ENCODE data around the gene PPIL1. TPM values are rescaled to one million over a fixed set of nuclear protein-coding genes. Genes with fewer than 3 reads are reported as not detected.
A peak's percentile ranks its signal among the peaks of the same experiment; 100 is the strongest.

The PPIL1 gene
- total and polyA plus RNA-seq, 10 of the 15 experiments (the other 5 are each of a cell fraction or from before 2014, with no cell fraction given) = 39.5 to 95.8 (median 70.5) TPM

GRCh38 chr6:36885461-36886401 is 11.1 kb upstream of the PPIL1 start, which contains the start of gene C6orf89 (continued):
- TF ChIP-seq, protein P1, sequence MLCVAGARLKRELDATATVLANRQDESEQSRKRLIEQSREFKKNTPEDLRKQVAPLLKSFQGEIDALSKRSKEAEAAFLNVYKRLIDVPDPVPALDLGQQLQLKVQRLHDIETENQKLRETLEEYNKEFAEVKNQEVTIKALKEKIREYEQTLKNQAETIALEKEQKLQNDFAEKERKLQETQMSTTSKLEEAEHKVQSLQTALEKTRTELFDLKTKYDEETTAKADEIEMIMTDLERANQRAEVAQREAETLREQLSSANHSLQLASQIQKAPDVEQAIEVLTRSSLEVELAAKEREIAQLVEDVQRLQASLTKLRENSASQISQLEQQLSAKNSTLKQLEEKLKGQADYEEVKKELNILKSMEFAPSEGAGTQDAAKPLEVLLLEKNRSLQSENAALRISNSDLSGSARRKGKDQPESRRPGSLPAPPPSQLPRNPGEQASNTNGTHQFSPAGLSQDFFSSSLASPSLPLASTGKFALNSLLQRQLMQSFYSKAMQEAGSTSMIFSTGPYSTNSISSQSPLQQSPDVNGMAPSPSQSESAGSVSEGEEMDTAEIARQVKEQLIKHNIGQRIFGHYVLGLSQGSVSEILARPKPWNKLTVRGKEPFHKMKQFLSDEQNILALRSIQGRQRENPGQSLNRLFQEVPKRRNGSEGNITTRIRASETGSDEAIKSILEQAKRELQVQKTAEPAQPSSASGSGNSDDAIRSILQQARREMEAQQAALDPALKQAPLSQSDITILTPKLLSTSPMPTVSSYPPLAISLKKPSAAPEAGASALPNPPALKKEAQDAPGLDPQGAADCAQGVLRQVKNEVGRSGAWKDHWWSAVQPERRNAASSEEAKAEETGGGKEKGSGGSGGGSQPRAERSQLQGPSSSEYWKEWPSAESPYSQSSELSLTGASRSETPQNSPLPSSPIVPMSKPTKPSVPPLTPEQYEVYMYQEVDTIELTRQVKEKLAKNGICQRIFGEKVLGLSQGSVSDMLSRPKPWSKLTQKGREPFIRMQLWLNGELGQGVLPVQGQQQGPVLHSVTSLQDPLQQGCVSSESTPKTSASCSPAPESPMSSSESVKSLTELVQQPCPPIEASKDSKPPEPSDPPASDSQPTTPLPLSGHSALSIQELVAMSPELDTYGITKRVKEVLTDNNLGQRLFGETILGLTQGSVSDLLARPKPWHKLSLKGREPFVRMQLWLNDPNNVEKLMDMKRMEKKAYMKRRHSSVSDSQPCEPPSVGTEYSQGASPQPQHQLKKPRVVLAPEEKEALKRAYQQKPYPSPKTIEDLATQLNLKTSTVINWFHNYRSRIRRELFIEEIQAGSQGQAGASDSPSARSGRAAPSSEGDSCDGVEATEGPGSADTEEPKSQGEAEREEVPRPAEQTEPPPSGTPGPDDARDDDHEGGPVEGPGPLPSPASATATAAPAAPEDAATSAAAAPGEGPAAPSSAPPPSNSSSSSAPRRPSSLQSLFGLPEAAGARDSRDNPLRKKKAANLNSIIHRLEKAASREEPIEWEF (IDR thresholded peaks at IDR 0.05; ENCODE audit: insufficient replicate concordance, low read depth, low read length) = no peak
- TF ChIP-seq CEBPB (IDR thresholded peaks at IDR 0.05; ENCODE audit: borderline replicate concordance in 1 of 2, low read depth in 2 of 2, low read length in 2 of 2) (no peak), POU2F2 (IDR thresholded peaks at IDR 0.05; ENCODE audit: borderline replicate concordance, low read depth, low read length) (peak; percentile 52; the same call in 2 of the 3 replicates), SMARCA5 (IDR thresholded peaks at IDR 0.05) (0 out of 2 replicates have a peak, but pooled peaks have one; percentile 39), SMAD5 (IDR thresholded peaks at IDR 0.05; ENCODE audit: low read depth) (no peak), MYB (IDR thresholded peaks at IDR 0.05; ENCODE audit: borderline replicate concordance, low read depth, low read length) (no peak), BRCA1 (IDR thresholded peaks at IDR 0.05; ENCODE audit: low read depth, low read length) (peak; percentile 87), JUNB (IDR thresholded peaks at IDR 0.05) (no peak), CBX3 (IDR thresholded peaks at IDR 0.05; ENCODE audit: borderline replicate concordance, low read depth) (no peak), PAX8 (IDR thresholded peaks at IDR 0.05) (no peak), BMI1 (IDR thresholded peaks at IDR 0.05; ENCODE audit: borderline replicate concordance) (no peak), HCFC1 (IDR thresholded peaks at IDR 0.05; ENCODE audit: low read length) (peak; percentile 79), NFYB (IDR thresholded peaks at IDR 0.05; ENCODE audit: insufficient read depth, low read depth, low read length) (no peak), FOS (IDR thresholded peaks at IDR 0.05; ENCODE audit: borderline replicate concordance, extremely low read depth, insufficient read length) (no peak), POLR2AphosphoS2 (IDR thresholded peaks at IDR 0.05; ENCODE audit: low read depth, low read length) (peak; percentile 62; the same call in 1 of the 2 replicates)
- TF ChIP-seq, protein P2, sequence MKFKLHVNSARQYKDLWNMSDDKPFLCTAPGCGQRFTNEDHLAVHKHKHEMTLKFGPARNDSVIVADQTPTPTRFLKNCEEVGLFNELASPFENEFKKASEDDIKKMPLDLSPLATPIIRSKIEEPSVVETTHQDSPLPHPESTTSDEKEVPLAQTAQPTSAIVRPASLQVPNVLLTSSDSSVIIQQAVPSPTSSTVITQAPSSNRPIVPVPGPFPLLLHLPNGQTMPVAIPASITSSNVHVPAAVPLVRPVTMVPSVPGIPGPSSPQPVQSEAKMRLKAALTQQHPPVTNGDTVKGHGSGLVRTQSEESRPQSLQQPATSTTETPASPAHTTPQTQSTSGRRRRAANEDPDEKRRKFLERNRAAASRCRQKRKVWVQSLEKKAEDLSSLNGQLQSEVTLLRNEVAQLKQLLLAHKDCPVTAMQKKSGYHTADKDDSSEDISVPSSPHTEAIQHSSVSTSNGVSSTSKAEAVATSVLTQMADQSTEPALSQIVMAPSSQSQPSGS (IDR thresholded peaks at IDR 0.05; ENCODE audit: low read length) = no peak
- TF ChIP-seq, protein P3, sequence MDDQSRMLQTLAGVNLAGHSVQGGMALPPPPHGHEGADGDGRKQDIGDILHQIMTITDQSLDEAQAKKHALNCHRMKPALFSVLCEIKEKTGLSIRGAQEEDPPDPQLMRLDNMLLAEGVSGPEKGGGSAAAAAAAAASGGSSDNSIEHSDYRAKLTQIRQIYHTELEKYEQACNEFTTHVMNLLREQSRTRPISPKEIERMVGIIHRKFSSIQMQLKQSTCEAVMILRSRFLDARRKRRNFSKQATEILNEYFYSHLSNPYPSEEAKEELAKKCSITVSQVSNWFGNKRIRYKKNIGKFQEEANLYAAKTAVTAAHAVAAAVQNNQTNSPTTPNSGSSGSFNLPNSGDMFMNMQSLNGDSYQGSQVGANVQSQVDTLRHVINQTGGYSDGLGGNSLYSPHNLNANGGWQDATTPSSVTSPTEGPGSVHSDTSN (IDR thresholded peaks at IDR 0.05; ENCODE audit: insufficient replicate concordance, low read depth, low read length) = no peak
- TF ChIP-seq, protein P4, sequence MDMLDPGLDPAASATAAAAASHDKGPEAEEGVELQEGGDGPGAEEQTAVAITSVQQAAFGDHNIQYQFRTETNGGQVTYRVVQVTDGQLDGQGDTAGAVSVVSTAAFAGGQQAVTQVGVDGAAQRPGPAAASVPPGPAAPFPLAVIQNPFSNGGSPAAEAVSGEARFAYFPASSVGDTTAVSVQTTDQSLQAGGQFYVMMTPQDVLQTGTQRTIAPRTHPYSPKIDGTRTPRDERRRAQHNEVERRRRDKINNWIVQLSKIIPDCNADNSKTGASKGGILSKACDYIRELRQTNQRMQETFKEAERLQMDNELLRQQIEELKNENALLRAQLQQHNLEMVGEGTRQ (IDR thresholded peaks at IDR 0.05; ENCODE audit: borderline replicate concordance, low read depth, low read length) = no peak
- TF ChIP-seq, protein P5, sequence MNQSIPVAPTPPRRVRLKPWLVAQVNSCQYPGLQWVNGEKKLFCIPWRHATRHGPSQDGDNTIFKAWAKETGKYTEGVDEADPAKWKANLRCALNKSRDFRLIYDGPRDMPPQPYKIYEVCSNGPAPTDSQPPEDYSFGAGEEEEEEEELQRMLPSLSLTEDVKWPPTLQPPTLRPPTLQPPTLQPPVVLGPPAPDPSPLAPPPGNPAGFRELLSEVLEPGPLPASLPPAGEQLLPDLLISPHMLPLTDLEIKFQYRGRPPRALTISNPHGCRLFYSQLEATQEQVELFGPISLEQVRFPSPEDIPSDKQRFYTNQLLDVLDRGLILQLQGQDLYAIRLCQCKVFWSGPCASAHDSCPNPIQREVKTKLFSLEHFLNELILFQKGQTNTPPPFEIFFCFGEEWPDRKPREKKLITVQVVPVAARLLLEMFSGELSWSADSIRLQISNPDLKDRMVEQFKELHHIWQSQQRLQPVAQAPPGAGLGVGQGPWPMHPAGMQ (IDR thresholded peaks at IDR 0.05; ENCODE audit: borderline replicate concordance) = peak; percentile 91

All from GM12878 (cell line).